ENCODE measurements around the gene KIF26A.

- TF ChIP-seq CTCF (IDR thresholded peaks at IDR 0.05; ENCODE audit: poor library complexity, severe bottlenecking) (no peak), RAD21 (conservative IDR thresholded peaks at IDR 0.05) (no peak), POLR2AphosphoS5 (IDR thresholded peaks at IDR 0.05) (no peak), REST (IDR thresholded peaks at IDR 0.05; ENCODE audit: borderline replicate concordance) (no peak)
These were observed 38.2 kb downstream of the KIF26A start for GRCh38 chr14:104176611-104177010.
